HG03280 (cell line): ENCODE measurements around the gene LIG1.

ENCODE experiments used
- ATAC-seq: cut with Tn5 transposase; IDR thresholded peaks from one replicate; pipeline ENCODE4 v1.9.1; 2021; ENCODE audit warnings: mild to moderate bottlenecking, moderate library complexity; ENCODE audit not compliant: unreplicated experiment

LIG1 gene

DNA sequence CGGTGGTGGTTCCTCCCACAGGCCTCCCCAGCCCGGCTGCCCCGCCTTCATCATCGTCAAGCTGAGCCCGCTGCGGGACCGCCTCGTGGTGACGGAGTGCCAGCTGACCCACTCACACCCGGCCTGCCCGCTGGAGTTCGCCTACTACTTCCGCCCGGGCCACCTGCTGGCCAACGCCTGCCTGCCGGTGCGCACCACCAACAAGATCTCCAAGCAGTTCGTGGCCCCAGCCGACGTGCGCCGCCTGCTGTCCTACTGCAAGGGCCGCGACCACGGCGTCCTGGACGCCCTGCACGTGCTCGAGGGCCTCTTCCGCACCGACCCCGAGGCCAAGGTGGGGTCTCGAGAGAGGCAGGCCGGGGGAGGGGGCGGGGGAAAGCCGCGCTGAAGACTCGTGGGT is 12.3 kb upstream of the LIG1 start:
- ATAC-seq, result no peak

DNA sequence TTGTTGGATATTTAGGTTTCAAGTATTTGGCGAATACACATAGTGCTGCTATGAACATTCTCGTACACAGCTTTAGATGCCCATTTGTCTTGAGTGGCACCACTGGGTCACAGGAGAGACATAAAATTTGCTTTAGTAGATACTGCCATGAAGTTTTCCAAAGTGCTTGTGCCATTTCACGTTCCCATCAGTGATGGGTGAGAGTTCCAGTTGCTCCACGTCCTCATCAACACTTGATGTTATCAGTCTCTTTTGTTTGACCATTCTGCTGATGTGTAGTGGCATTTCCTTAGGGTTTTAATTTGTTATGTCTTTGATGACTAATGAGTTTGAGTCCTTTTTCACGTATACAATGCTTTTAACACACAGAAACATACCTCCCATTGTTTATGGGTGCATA is 11.4 kb upstream of the LIG1 start:
- no peak for ATAC-seq

DNA sequence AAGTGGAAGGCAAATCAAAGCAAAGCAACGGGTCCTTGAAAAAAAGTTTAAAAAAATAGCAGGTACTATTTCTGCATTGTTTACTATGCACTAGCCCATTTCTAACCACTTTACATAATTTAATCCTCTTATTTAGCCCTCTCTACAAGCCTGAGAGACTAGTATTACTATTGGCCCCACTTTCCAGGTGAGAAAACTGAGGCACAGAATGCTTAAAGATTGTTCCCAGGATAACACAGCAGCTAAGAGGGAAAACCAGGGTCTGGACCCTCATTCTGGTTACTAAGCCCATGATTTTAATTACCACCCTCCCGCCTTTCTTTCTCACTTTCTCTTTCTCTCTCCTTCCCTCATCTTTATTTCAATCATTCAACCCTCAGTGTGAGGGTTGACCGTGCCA is 6.1 kb upstream of the LIG1 start:
- ATAC-seq, result no peak

DNA sequence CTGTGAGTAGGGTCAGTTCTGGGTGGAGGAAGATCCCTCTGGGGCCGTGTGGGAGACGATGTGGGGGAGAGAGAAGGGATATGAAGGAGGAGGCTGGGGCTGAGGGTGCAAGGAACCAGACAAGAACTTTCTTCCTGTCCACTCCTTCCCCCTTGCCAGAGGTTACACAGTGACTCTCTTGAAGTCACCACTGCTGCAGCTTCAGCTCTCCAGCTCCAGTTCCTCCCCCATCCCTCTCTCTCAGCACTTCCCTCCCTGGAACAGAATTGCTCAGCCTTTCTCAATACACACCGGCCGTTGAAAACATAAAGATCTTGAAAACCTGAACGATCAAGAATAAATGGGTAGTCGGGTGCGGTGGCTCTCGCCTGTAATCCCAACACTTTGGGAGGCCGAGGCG is 5.4 kb upstream of the LIG1 start:
- no peak for ATAC-seq

DNA sequence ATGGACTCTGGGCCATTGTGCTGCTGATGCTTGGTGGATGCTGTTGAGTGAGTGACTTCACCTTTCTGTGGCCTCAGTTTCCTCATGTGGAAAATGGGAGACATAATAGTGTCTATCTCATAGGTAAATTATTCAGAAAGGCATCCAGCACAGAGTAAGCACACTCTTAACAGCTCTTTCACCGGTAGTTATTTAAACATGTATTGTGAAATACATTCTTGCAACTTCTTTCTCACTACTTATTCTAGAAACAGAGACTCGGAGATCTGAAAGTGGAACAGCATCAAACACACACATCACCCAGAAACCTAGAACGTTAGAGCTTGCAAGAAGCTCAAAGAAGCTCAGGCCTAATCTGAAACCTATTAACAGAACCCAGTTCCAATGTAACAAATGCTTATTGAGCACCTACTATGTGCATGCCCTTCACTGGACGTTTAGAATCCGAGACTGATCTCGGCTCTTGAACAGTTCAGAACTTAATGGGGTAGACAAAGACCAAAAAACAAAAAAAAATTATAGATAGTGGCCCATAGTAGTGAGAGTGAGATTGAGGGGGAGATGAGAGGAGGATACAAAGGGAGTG is 4.4 kb upstream of the LIG1 start:
- no peak for ATAC-seq

DNA sequence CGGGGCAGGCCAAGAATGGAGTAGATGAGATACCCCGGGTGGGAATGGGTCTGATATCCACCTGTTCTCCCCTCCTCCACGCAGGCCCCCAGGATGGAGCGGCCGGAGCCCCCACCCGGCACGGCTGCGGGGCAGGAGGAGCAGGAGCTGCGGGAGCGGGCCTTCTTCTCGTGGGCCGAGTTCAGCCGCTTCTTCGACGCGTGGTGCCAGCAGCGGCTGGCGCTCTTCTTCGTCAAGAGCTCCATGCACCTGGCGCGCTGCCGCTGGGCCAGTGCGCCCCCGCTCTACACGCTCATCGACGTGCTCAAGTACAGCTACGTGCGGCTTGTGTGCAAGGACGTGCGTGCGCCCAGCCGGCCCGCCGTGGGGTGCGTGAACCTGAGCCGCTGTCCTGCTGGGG is 1.6 kb upstream of the LIG1 start:
- no peak for ATAC-seq

DNA sequence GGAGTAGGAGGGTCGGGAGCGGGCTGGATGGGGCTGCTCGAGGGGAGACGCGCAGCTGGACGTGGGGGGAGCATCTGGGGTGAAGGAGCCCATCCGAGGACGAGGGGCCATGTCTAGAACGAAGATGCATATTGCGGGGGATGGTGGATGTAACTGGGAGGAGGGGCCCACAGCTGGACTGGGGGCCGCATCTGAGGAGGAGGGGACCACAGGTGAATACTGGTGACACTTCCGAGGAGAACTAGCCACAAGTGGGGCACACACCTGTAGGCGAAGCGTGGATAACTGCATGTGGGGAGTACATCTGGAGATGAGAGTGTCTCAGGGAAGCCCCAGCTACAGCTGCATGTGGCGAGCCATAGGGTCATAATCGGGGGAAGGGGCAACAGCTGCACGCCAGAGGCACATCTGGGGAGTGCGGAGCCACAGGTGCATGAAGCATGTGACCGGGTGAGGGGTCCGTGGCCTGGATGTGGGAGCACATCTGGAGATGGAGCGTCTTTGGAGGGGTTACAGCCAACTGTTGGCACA is 738 bp upstream of the LIG1 start:
- no peak for ATAC-seq

DNA sequence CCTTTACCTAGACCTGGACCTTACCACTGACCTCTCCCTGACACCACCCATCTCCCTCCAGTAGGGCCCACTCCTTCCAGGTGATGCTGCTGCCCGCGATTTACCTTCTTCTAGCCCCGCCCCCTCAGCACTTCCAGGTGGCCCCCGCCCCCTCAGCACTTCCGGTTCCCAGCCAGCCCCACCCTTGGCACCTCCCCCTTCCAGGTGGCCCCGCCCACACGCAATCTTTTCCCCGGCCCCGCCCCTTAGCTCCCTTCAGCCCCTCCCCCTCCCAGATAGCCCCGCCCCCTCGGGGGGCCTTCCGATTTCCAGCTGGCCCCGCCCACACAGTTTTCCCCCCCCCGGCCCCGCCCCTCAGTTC is 586 bp downstream of the LIG1 start:
- peak; percentile 28 for ATAC-seq

DNA sequence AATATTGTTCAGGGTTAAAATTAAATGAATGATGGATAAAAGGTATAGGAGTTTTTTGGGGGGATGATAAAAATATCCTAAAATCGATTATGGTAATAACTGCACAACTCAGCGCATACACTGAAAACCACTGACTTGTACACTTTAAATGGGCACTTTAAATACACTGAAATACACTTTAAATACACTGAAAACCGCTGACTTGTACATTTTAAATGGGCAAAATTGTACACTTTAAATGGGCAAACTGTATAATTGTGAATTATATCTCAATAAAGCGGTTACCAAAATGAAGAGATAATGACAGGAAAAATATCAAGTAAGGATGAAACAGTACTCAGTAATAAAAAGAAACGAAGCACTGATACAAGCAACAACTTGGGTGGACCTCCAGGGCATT is 1.5 kb downstream of the LIG1 start:
- ATAC-seq, result no peak

DNA sequence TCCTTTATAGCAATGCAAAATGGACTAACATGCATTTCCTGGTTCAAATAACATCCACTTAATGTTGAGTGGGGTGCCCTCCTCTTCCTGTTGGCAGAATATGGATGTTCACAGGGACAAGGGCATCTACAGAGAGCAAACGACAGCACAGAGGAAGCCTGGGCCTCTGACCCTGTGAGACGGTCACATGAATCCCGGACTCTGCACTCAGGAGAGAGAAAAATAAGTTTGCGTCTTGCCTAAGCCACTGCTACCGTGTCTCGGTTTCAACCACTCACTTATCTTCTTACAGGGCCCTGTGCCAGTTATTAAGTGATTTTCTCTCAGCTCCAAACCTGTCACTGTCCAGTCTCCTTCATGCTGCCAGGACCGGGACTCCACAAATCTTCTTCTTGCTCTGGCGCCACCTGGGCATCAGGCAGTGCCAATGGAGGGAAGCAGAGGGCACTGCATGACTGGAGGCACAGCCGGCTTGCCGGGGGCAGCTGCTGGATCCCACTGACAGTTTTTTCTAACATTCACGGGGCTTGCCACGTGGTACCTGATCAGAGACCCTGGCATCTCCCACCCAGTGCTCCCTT is 11.8 kb downstream of the LIG1 start:
- ATAC-seq, result no peak

DNA sequence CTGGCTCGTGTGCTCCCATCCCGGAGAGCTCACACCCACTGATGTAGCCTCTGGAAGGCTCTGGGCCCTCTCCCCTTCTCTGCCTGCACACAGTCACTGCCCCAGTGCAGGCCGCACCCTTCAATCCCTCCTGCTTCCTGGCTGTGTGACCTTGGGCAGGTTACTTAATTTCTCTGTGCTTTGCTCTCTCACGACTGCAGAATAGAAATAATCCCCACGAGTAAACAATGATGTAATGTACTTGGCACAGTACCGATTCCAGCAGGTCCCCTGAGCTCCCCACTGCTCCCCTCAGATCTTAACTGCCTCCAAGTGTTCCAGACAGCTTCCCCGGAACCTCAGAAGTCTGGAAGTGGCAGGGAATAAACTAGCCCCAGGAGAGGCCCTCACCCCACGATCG is 16.1 kb downstream of the LIG1 start:
- ATAC-seq, result no peak

DNA sequence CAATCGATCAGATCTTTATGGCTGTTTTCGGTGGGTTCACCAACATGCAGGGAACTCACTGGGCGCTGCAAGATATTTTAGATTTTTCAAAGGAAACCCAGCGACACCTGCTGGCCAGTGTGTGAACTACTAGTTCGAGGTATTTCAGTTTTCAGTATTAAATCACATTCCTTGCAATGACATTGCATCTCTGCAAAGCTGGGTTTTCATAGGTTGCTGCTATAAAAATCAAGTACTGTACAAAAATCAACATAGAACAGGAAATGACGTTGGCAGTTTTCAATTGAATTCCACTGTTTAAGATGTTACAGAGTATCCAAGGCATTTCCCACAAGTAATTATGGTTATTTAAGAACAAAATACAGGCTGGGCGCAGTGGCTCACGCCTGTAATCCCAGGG is 17.6 kb downstream of the LIG1 start:
- ATAC-seq, result no peak

DNA sequence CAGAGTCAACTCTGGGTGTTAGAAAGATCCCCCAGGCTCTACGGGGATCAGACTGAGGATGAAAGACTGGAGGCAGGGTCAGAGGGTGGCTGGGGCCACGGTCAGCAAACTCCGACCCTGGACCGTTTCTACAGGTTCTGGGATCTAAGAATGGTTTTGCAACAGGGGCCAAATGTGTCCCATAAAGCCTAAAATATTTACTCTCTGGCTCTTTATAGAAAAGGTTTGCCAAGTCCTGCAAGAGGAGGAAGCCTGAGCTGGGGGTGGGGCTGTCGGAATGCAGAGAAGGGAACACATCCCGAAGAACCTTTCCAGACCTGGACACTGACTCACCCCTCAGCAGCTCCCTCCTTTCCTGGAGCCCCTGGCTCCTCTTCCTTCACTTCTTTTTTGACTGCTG is 20.7 kb downstream of the LIG1 start:
- ATAC-seq, result no peak

DNA sequence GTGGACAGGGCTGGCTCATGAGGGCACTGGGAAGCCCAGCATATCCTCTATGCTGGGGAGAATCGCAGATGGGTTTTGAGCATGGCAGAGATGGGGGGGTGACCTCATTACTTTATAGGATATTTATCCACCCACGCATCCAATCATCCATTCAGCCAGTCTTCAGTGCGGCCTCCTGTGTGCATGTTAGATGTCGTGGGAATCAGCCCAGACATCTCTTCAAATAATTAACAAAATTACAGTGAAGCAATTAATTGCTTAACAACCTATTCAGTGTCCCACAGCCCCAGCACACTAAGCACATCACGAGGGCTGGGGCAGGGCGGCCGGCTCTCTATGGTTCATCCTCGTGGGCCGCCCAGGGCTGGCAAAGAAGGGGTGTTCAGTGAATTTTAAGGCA is 21.6 kb downstream of the LIG1 start:
- no peak for ATAC-seq

DNA sequence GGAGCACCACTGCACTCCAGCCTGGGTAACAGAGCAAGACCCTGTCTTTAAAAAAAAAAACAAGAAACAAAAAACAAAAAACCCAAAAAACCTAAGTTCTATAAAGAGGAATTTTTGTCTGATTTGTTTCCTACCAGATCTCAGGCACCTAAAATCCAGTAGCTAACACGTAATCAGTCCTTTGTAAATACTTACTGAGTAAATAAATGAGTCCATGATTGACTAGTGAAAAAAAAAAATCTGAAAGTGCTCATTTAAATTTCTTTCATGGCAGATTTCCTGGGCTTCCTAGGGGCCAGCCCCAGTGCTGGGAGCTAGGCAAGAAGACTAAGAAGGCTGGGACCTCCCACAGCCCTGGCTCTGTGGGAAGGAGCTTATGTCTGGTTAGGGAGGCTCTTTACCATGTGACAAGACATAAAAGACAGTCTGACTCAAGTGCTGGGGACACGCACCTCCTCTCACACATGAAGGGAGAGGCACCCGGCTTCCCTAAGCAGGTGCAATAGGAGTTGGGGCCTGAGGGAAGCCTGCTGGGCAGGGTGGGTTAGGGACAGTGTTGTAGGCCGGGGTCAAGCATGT is 22.5 kb downstream of the LIG1 start:
- no peak for ATAC-seq

DNA sequence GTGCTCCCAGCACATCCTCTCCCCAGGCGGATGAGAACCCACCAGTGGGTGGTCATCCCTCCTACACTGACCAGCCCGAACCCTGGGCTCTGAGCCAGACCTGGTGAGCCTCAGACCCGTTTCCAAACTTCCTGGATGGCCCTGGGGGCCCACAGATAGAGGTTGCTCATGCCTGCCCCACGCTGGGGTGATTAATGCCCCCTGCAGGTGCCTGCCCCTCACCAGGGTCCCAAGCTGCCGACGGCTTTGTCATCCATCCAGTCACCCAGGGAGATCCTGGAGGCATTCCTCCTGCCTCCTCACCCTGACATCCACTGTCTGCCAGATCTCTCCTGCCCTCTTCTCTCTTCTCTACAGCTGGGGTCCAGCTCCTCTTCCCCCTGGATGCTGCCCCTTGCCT is 31.1 kb downstream of the LIG1 start:
- no peak for ATAC-seq

DNA sequence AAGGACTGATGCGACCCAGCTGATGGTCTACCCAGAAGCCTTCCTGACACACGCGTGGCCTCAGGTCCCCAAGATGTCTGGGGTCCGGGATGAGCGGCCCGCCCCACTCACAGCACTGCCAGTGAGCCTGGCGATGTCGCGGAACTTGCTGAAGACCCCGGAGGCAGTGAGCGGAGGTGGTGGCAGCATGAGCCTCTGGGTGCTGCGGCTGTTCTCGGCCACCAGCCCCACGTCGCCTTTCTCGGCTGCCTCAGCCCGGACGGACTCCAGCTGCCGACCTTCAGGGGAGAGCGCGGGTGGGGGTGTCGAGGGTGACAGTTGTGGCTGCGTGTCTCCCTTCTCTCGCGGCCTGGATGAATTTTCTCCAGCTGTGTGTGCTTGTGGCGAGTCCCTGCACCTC is 32.7 kb downstream of the LIG1 start:
- ATAC-seq, result no peak

DNA sequence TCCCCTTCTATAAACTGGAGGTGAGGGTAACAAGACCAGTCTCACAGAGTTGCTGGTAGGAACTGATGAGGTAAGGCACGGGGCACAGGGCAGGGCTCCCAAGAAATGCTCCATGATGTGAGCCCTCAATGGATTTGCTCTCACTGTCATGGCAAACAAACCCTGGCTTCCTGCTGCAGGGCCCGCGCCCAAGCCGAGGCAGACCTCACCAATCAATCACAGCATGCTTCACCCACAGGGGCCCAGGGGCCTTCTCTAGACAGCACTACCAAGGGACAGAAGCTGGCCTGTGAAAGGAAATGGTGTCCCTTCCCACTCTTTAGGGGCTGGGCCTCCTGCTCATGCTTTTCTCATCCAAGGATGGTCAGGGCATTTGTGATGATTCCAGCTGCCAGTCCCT is 33.6 kb downstream of the LIG1 start:
- ATAC-seq, result no peak

DNA sequence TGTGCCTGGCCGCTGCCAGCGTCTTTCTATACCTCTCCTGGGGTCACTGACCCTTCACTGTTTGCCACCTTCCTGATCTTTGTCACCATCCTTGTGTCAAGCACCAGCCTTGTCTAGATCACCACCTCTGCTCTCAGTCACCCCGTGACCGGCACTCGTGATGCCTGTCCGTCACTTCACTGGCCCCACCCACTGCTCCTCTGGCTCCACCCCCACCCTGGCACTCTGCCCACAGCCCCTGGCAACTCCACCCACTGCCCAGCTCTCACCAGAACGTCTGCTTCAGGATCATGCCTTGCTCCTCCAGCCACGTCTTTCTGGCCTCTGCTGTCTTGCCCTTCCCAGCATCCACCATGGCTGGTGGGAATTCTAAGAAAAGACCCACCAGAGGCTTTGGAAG is 34.7 kb downstream of the LIG1 start:
- ATAC-seq, result no peak

DNA sequence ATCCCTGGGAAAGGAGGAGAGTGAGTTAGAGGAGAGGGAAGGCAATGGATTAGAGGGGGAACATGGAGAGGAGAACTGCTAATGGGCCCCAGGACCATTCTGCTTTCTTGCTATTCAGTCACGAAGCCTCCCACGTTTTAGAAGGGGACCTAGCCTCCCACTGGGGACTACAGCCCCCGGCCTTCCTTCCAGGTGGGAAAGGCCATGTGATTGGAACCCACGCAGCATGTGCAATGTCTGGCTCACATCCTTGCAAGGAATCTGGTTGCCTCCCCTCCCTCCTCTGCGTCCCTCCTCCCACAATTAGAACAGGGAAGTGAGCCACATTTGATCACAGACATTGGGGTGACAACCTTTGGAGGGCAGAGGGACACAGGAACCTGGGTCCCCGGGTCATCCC is 37.0 kb downstream of the LIG1 start:
- ATAC-seq, result no peak

DNA sequence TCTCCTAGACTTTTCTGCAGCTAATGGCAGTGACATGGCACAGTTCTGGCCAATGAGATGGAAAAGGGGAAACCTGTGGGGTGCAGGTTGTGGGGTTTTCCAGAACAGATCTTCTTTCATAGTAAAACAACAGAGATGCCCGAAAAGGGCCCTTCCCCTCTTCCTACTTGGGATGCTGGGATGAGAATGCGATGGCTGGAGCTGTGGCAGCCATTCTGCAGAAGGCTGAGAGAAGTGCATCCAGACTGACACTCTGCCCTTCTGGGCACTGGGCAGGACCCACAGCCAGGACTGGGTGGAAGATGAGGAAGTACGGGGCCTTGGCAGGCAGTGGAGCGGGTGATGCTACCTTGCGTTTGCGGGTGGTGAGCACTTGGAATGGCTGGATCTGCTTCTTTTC is 42.6 kb downstream of the LIG1 start:
- ATAC-seq, result no peak

DNA sequence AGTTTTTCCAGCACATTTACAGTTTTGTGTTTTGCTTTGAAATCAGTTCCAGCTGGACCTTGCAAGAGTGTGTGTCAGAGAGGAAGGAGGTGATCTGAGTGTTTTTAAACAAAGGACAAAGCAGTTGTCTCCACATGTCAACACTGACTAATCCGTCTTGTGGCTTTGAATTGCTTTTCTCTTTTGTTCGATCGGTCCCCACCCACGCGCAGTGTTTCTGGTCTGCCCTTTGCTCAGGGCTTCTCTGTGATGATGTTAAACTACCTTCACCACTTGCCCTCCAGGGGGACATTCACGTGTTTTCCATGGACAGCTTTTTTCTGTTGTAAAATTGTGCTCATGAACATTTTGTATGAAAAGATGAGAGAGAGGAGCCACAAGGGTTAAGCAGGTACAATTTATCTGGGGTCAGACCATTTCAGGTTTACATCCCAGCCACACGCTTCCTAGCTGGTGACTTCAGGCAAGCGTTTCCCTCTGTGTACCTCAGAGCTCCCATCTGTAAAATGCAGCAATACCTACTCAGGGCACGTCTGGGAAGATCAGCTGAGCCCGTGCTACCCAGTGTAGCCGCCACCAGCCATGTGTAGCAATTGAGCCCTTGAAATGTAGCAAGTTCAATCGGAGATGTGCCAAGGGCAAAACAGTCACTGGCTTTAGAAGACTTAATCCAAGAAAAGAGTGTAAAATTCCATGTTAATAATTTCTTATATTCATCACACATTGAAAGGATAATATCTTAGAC is 46.1 kb downstream of the LIG1 start:
- no peak for ATAC-seq
